ENCODE data around the gene DFFB.

DFFB gene

DNA sequence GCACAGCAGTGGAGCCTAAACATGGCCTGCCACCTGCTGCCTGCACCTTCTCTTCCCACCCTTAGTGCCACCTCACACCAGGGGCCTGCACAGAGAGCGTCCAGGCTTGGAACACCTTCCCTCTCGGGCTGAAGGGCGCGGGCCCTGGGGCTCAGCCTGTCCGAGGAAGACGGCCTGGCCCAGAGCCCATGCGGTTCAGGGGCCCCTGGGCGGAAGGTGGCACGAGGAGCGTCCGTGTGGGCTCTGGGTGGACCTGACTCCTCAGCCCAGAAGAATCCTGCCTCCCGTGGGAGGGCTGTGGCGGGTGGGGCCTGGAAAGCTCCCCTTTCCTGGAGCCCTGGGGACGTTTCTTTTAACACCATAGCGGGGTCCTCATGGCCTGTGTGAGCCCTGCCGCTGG, 19.4 kb downstream of the DFFB start:
- DNase-seq: no peak

DNA sequence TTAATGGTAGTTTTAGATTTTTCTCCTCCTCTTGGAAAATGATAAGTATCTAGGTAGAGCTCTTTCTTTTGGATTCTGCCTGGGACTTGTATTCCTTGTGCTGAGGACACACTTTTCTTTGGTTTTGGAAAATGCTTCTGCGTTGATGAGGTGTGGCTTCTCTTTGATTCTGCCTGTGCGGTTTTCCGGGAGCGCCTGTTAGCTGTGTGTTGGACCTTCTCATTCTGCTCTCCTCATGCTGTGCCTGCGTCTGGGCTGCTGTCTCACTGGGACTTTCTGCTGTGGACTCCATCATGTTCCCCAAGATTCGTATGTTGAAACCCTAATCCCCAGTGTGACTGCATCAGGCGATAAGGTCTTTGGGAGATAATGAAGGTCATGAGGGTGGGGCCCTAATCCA, 21.8 kb downstream of the DFFB start:
- DNase-seq: no peak

GRCh38 chr1:3879787-3880428, 22.6 kb downstream of the DFFB start:
- no peak for DNase-seq

- DNase-seq: no peak
These were observed 23.3 kb downstream of the DFFB start for GRCh38 chr1:3880429-3881192.

DNA sequence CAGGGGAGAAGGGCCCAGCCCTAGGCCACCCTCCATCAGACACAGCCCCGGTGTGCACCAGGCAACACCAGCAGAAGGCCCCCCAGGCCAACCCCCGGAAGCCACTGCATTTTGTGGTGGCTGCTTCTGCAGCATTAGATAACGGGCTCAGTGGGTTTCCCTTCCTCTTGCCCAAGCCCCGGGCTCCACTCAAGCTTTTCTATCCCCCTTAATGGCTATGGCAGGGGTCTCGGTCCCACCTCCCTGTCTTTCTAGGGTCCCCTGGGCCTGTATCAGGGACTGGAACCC, 23.9 kb downstream of the DFFB start:
- DNase-seq: no peak

DNA sequence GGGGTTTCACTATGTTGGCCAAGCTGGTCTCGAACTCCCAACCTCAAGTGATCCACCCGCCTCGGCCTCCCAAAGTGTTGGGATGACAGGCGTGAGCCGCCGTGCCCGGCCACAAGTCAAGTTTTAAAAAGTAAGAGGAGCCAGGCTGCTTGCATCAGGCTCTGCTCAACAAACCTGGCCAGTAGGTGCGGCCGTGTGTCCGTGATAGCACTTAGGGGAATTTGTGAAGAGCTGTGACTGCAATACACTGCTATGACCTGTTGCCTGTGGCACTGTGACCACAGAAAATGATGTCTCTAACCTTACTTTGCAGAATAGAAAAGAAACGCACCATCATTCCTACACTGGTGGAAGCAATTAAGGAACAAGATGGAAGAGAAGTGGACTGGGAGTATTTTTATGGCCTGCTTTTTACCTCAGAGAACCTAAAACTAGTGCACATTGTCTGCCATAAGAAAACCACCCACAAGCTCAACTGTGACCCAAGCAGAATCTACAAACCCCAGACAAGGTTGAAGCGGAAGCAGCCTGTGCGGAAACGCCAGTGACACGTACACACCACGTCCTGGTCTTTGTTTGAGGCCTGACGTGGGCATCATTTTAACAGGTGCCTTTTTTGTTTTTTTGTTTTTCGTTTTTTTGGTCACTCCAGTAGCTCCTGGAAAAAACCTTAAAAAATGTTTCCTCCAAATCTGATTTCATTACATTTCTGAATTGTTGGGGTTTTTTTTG, 26.1 kb downstream of the DFFB start:
- DNase-seq: no peak

DNA sequence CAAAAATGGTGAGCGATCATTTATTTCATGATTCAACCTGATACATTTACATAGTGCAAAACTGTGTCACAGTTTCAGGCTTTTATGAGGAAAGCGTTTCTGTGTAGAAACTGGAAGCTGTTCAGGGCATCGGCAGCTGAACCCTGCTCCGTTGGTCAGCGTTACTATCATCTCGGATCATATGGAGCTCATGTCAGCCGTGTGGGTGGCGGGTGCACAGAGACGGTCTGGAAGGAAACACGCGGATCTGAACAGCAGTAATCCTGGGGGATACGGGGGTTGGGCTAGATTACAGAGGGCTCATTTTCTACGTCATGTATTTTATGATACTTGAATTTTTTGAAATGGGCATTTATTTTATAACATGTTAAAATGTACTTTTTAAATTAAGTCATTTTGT, 27.7 kb downstream of the DFFB start:
- DNase-seq: no peak

DNA sequence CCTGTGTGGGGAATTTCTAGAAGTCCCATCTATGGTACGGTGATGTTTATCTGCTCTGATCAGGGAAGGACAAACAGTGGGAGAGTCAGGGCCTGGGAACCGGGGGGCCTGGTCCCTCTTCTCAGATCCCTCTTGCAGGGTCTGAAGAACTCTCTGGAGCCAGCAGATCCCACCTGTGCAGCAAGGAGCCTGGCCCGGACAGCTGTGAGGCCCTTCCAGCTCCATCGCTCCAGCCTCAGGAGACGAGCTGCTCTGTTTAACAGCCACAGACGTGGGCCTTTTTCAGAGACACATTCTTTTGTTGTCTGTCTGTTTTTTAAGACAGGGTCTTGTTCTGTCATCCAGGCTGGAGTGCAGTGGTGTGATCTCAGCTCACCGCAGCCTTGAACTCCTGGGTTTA, 28.3 kb downstream of the DFFB start:
- DNase-seq: no peak

DNA sequence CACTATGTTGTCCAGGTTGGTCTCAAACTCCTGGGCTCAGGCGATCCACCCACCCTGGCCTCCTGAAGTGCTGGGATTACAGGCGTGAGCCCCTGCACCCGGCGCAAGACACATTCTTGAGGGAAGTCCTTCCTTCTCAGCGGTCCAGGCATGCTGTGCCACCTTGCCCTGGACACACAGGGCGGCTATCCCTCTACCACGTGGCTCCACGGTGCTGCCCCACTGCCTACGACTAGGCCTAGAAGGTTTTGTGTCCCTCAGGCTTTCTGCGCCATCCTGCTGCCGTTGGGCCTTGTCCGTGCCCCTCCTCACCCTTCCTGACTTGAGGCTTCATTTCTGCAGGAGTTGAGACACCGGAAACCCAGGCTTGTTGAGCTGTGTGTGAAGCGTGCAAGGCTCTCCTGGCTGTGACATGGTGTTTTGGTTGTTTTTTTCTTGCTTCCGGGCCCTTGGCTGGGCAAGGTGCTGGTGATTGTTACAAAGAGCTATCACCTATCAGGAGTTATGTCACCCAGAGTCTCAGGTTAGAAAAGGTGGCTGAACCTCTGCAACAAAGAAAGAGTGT, 28.9 kb downstream of the DFFB start:
- DNase-seq: no peak

DNA sequence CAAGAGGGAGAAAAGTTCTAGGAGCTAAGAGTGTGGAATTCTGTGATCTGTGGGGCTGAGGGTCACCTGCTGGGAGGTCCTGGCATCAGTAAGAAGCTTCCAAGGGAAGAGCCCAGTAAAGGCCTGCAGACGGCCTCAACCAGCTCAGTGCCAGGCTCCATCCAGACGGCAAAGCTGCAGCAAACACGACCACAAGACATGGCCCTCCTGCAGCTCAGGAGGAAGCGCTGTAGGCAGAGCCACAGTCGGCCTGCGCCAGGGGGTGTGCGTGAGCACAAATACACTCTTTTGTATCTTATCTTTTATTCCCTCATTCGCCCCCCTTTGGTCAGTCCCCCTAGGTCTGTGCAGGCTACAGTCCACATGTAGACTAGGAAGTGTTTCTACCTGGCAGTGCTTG, 29.4 kb downstream of the DFFB start:
- DNase-seq: no peak

DNA sequence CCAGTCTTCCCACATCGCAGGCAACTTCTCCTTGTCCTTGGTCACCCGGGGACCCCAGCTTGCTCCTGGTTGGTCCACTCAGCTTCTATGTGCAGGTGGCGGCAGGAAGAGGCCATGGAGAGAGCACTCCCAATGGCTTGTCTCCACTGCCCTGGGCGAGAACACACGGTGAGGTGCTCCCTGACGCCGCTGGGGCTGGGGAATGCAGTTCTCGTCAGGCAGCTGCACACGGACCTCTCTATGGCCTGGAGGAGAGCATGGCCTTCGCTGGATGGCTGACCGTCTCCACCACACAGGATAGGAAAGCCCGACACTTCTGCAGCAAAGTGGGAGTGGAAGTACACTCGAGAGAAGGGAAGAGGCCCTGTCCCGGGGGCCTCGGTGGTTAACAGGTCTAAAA, 31.0 kb downstream of the DFFB start:
- no peak for DNase-seq

GRCh38 chr1:3889936-3890335, 32.7 kb downstream of the DFFB start:
- DNase-seq: no peak

GRCh38 chr1:3890389-3891328, 33.4 kb downstream of the DFFB start:
- DNase-seq: no peak

- DNase-seq: no peak
These were observed 34.1 kb downstream of the DFFB start for GRCh38 chr1:3891329-3891865.

- DNase-seq: no peak
These were observed 35.5 kb downstream of the DFFB start for GRCh38 chr1:3892748-3893147.

DNA sequence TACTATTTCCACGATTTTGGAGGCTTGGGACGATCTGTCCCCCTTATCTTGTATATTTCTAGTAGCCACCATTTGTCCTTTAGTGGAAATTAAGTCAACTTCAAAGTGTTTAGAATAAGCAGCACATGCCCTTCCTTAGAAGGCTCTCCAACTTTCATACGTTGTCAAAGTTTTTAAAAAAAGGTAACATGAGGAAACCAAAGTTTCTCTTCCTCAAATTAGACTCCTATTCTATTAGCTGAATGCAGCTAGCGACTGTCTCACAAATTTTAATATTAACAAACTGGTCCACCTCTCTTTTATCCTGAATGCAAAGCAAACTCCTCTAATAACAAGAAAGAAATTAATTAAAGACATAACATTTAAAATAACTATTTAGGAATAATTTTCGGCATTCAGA, 35.9 kb downstream of the DFFB start:
- no peak for DNase-seq

GRCh38 chr1:3894626-3895278, 37.5 kb downstream of the DFFB start:
- DNase-seq: no peak

- no peak for DNase-seq
These were observed 38.1 kb downstream of the DFFB start for GRCh38 chr1:3895279-3895950.

DNA sequence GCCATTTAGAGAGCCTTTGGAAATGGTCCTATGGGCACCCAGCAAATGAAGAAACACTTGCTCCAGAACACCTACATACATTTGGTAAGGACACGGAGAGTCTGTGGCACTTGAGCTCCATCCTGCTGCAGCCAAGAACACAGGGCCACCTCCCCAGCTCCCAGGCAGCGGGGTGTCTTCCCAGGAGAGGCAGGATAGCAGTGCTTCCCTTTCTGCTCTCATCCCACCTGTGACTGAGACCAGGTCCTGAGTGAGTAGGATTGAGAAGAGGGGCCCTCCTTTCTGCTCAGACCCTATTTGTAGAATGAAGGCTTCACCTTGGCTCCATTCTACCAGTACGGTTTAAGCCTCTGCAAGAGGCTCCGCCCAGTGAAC, 38.7 kb downstream of the DFFB start:
- no peak for DNase-seq

DNA sequence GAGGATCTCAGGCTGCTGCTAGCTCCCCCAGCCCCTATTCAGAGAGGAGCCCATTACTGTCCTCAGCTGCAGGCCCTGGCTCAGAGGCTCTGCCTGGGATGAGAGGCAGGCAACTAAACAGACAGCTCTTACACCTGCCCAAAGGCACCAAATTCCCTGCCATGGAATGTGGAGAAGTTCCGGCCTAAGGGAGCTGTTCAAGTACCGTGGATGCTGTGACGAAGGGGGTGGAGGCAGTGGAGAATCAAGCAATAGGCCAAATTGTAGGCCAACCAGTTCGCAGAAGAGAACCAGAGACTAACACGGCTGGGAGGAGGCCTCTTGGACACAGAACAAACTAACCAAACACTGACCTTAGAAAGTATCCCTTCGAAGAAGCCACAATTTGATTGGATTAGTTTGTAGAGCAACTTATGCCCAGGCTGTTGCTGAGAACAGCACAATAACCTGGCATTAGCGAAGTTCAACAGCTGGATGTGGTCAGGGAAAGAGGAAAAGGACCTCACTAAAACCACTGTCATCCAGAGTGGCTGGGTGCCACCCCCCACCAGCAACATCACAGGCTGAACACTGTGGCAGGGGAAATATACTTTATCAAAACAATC, 39.2 kb downstream of the DFFB start:
- DNase-seq: no peak

- DNase-seq: no peak
These were observed 41.1 kb downstream of the DFFB start for GRCh38 chr1:3898475-3898735.
